IMR-90 (cell line): ENCODE measurements around the gene RAB40C. TPM values are rescaled to one million over a fixed set of nuclear protein-coding genes. Genes with fewer than 3 reads are reported as not detected.

Experiments
- ATAC-seq: fragments of 200-7000 bp; cut with Tn5 transposase; 2 replicates; pipeline ENCODE4 v1.9.1; 2020; ENCODE audit warnings: low read depth, mild to moderate bottlenecking, moderate library complexity
- BruUV-seq: library from RNA; stranded (reverse); fragments of 400-500 nt; replicated peaks from 2 replicates; lab custom pipeline; 2021; lab: Mats Ljungman, UMichigan
- CTCF ChIA-PET: fragments of 300-600 bp; formaldehyde crosslinking; extraction: SDS; loops from one replicate; lab custom pipeline; 2021; ENCODE audit warnings: antibody characterized with exemption; lab: Yijun Ruan, JAX
- POLR2A ChIA-PET: fragments of 300-600 bp; sonication (Branson Sonifier 250); formaldehyde crosslinking; loops from one replicate; lab custom pipeline; 2022; ENCODE audit warnings: antibody characterized with exemption; ENCODE audit not compliant: unreplicated experiment; lab: Charles Lee
- DNase-seq: peaks from one replicate; pipeline ENCODE4 v3.0.0; 2013
- H2AFZ ChIP-seq: replicated peaks from 2 replicates; pipeline ENCODE3; 2013; ENCODE audit warnings: low read length, mild to moderate bottlenecking; ENCODE audit not compliant: poor library complexity
- H2AK5ac ChIP-seq: 2 replicates; pipeline ENCODE4 v1.6.1; 2013; ENCODE audit warnings: low read depth, low read length, inconsistent platforms
- H2AK9ac ChIP-seq: replicated peaks from 2 replicates; pipeline ENCODE3; 2013; ENCODE audit warnings: mild to moderate bottlenecking, low read depth, low read length, moderate library complexity; ENCODE audit not compliant: poor library complexity
- H2BK120ac ChIP-seq: 2 replicates; pipeline ENCODE4 v1.6.1; 2013; ENCODE audit warnings: low read depth, low read length, inconsistent platforms
- H2BK15ac ChIP-seq: 3 replicates; pipeline ENCODE4 v1.6.1; 2013; ENCODE audit warnings: low read depth, low read length, inconsistent platforms
- H2BK20ac ChIP-seq: 2 replicates; pipeline ENCODE4 v1.6.1; 2013; ENCODE audit warnings: low read depth, mild to moderate bottlenecking, inconsistent platforms, low read length, moderate library complexity
- H2BK5ac ChIP-seq: 2 replicates; pipeline ENCODE4 v1.6.1; 2013; ENCODE audit warnings: mild to moderate bottlenecking, low read depth, low read length, inconsistent platforms; ENCODE audit not compliant: poor library complexity, severe bottlenecking
- H3K14ac ChIP-seq: replicated peaks from 2 replicates; pipeline ENCODE4 v1.6.1; 2013; ENCODE audit warnings: low read depth, low read length, inconsistent platforms
- H3K18ac ChIP-seq: 2 replicates; pipeline ENCODE4 v1.6.1; 2013; ENCODE audit warnings: low read depth, low read length, control low read depth
- H3K23ac ChIP-seq: 2 replicates; pipeline ENCODE4 v1.6.1; 2013; ENCODE audit warnings: low read depth, low read length, inconsistent platforms
- H3K27ac ChIP-seq: 2 replicates; pipeline ENCODE4 v1.5.1; 2013; ENCODE audit warnings: mild to moderate bottlenecking, control low read depth, low read length; ENCODE audit not compliant: insufficient read depth
- H3K27me3 ChIP-seq: 2 replicates; pipeline ENCODE4 v1.6.1; 2013; ENCODE audit warnings: low read length; ENCODE audit not compliant: control insufficient read depth, insufficient read depth
- H3K36me3 ChIP-seq: 2 replicates; pipeline ENCODE4 v1.6.1; 2013; ENCODE audit warnings: low read length, mixed read lengths; ENCODE audit not compliant: control insufficient read depth, insufficient read depth
- H3K4ac ChIP-seq: 2 replicates; pipeline ENCODE4 v1.6.1; 2013; ENCODE audit warnings: low read depth, low read length, inconsistent platforms
- H3K4me1 ChIP-seq: 2 replicates; pipeline ENCODE4 v1.6.1; 2013; ENCODE audit warnings: low read length, mixed read lengths; ENCODE audit not compliant: control insufficient read depth, insufficient read depth
- H3K4me2 ChIP-seq: 2 replicates; pipeline ENCODE4 v1.6.1; 2013; ENCODE audit warnings: low read depth, mild to moderate bottlenecking, control low read depth, low read length, moderate library complexity
- H3K4me3 ChIP-seq: 2 replicates; pipeline ENCODE4 v1.5.1; 2013; ENCODE audit warnings: low read depth, mild to moderate bottlenecking, control low read depth, low read length, moderate library complexity; ENCODE audit not compliant: insufficient read depth
- H3K56ac ChIP-seq: 2 replicates; pipeline ENCODE4 v1.6.1; 2013; ENCODE audit warnings: low read length, inconsistent platforms; ENCODE audit not compliant: insufficient read depth; ENCODE audit errors: extremely low read depth
- H3K79me1 ChIP-seq, 2 experiments: 2 replicates each; pipeline ENCODE4 v1.6.1; 2013; ENCODE audit warnings: low read length in 2 of 2, inconsistent platforms in 1 of 2, low read depth in 1 of 2
- H3K9ac ChIP-seq: 2 replicates; pipeline ENCODE4 v1.6.1; 2013; ENCODE audit warnings: low read depth, low read length, control low read depth
- H3K9me1 ChIP-seq: 2 replicates; pipeline ENCODE4 v1.6.1; 2013; ENCODE audit warnings: low read length, inconsistent platforms; ENCODE audit not compliant: insufficient read depth
- H3K9me3 ChIP-seq: 2 replicates; pipeline ENCODE4 v1.6.1; 2013; ENCODE audit warnings: low read length; ENCODE audit not compliant: control insufficient read depth, insufficient read depth
- H4K20me1 ChIP-seq: 2 replicates; pipeline ENCODE4 v1.6.1; 2013; ENCODE audit warnings: low read length, inconsistent platforms; ENCODE audit not compliant: insufficient read depth
- H4K5ac ChIP-seq: 2 replicates; pipeline ENCODE4 v1.6.1; 2013; ENCODE audit warnings: mild to moderate bottlenecking, low read depth, low read length, control low read depth
- H4K8ac ChIP-seq, 2 experiments: 2 replicates each; pipeline ENCODE4 v1.6.1; 2013; ENCODE audit warnings: low read depth in 2 of 2, low read length in 2 of 2, control low read depth in 1 of 2, inconsistent platforms in 1 of 2
- H4K91ac ChIP-seq: 2 replicates; pipeline ENCODE4 v1.6.1; 2013; ENCODE audit warnings: low read depth, low read length, inconsistent platforms; ENCODE audit not compliant: insufficient read depth
- CHD1 ChIP-seq: IDR thresholded peaks from 2 replicates; pipeline ENCODE4 v1.6.1; 2012; ENCODE audit warnings: low read depth, low read length, improper control_type of control experiment
- ELK1 ChIP-seq: fragments of 150-350 bp; IDR thresholded peaks from 2 replicates; pipeline ENCODE4 v1.6.1; 2016; ENCODE audit warnings: low read depth, mild to moderate bottlenecking, low read length, moderate library complexity, borderline replicate concordance
- FOS ChIP-seq: fragments of 150-350 bp; IDR thresholded peaks from 2 replicates; pipeline ENCODE4 v1.6.1; 2016; ENCODE audit warnings: low read depth, low read length
- MAFK ChIP-seq: IDR thresholded peaks from 2 replicates; pipeline ENCODE4 v1.6.1; 2012; ENCODE audit warnings: low read depth, low read length, improper control_type of control experiment
- MAZ ChIP-seq: IDR thresholded peaks from 2 replicates; pipeline ENCODE4 v1.6.1; 2012; ENCODE audit warnings: low read depth, mild to moderate bottlenecking, low read length, improper control_type of control experiment, moderate library complexity, borderline replicate concordance
- MXI1 ChIP-seq: IDR thresholded peaks from 2 replicates; pipeline ENCODE4 v1.6.1; 2012; ENCODE audit warnings: low read depth, mild to moderate bottlenecking, low read length, moderate library complexity, borderline replicate concordance
- NFE2L2 ChIP-seq: fragments of 150-350 bp; IDR thresholded peaks from 2 replicates; pipeline ENCODE4 v1.6.1; 2016; ENCODE audit warnings: low read depth, mild to moderate bottlenecking, low read length
- POLR2A ChIP-seq: IDR thresholded peaks from 2 replicates; pipeline ENCODE4 v1.6.1; 2012; ENCODE audit warnings: mild to moderate bottlenecking, low read depth, low read length
- RAD21 ChIP-seq: IDR thresholded peaks from 2 replicates; pipeline ENCODE4 v1.6.1; 2012; ENCODE audit warnings: low read length, improper control_type of control experiment
- RCOR1 ChIP-seq: IDR thresholded peaks from 2 replicates; pipeline ENCODE4 v1.6.1; 2012; ENCODE audit warnings: mild to moderate bottlenecking, low read length, improper control_type of control experiment; ENCODE audit not compliant: insufficient replicate concordance
- SMC3 ChIP-seq: fragments of 150-350 bp; IDR thresholded peaks from 2 replicates; pipeline ENCODE4 v1.6.1; 2016; ENCODE audit warnings: low read depth, mild to moderate bottlenecking, antibody characterized with exemption, low read length, moderate library complexity
- USF2 ChIP-seq: fragments of 150-350 bp; IDR thresholded peaks from 2 replicates; pipeline ENCODE4 v1.6.1; 2017; ENCODE audit warnings: mild to moderate bottlenecking, antibody characterized with exemption, low read length, low read depth
- WGBS, 2 experiments: methylation state at CpG; one replicate each; pipeline versions ENCODE4 v1.1.5 to v1.1.7; 2013; ENCODE audit warnings: missing lambda C conversion rate in 2 of 2; ENCODE audit not compliant: insufficient read length in 1 of 2; ENCODE audit errors: extremely low coverage in 2 of 2; 5-methylcytosine and 5-hydroxymethylcytosine counted together
- dilution Hi-C: fragments of 300-500 bp; cut with HindIII; formaldehyde crosslinking; loops from one replicate; pipeline ENCODE4 v1.14.3; 2018; ENCODE audit warnings: low sequenced_read_pairs; ENCODE audit not compliant: unreplicated experiment
- in situ Hi-C: fragments of 300-500 bp; cut with MboI; formaldehyde crosslinking; loops from 3 replicates; pipeline ENCODE4 v1.14.3; 2019; ENCODE audit warnings: low sequenced_read_pairs, inconsistent platforms, mixed read lengths
- intact Hi-C: fragments of 100-400 bp; cut with micrococcal nuclease; formaldehyde crosslinking; loops from 2 replicates; pipeline ENCODE4 v1.10.0; 2022
- polyA plus RNA-seq, 3 experiments: library from polyadenylated mRNA; depleted of rRNA; stranded (reverse); fragments of >200 nt; gene quantifications; 2 replicates each; pipeline ENCODE4 v1.2.3, GENCODE V29; 2012; ENCODE audit warnings: low replicate concordance in 1 of 3
- total RNA-seq: library from RNA; depleted of rRNA; stranded (reverse); fragments of >200 nt; gene quantifications from 2 replicates; pipeline ENCODE4 v1.2.3, GENCODE V29; 2012
- TF ChIP-seq, protein P1 (sequence below): conservative IDR thresholded peaks from 2 replicates; pipeline ENCODE4 v1.5.1; 2012; ENCODE audit warnings: mild to moderate bottlenecking, low read depth, low read length, improper control_type of control experiment

The RAB40C gene
- total and polyA plus RNA-seq, 2 of the 4 experiments (the other 2 are of a cell fraction) = 6.8 to 13.7 TPM

- Histone ChIP-seq H4K91ac (peak overlapping the region; percentile 97), H3K4ac (peak overlapping the region; percentile 99), H2AK5ac (peak overlapping the region; percentile 90), H2AK9ac (peak overlapping the region; percentile 100), H3K4me2 (peak overlapping the region; percentile 54), H3K27me3 (no peaks in the 10 kb centered on the region), H2BK20ac (peak overlapping the region; percentile 94; the same call in 1 of the 2 replicates), H3K27ac (peak overlapping the region; percentile 92), H3K23ac (peak overlapping the region; percentile 88), H3K4me1 (peaks cover 18% of the 10 kb centered on the region), H3K79me1 (peaks cover 20 to 66% of the 10 kb centered on the region in 2 experiments; a peak in 3 of 4 replicates), H3K18ac (peak overlapping the region; percentile 71), H2BK120ac (peak overlapping the region; percentile 99), H3K9me3 (no peaks in the 10 kb centered on the region), H4K5ac (peak overlapping the region; percentile 67), H4K20me1 (peaks cover 41% of the 10 kb centered on the region), H3K14ac (peak overlapping the region; percentile 99), H4K8ac (peak overlapping the region; percentile 37 to 100), H3K9me1 (peaks cover 17% of the 10 kb centered on the region; the same call in 1 of the 2 replicates), H3K9ac (peak overlapping the region; percentile 84), H2AFZ (peak overlapping the region; percentile 100), H2BK5ac (peak overlapping the region; percentile 95), H2BK15ac (peak overlapping the region; percentile 94; the same call in 1 of the 3 replicates), H3K4me3 (peak overlapping the region; percentile 68), H3K56ac (peak overlapping the region; percentile 89), H3K36me3 (0 out of 2 replicates have a peak, but pooled peaks cover 2% of the 10 kb centered on the region)
- WGBS, 2 experiments = 1% methylated on average over 52 of the region's 107 CpGs; no CpG with 5 or more reads in 1 of the 2 experiments
- intact Hi-C loops = loop anchor here (2.0 kb wide), 2 partner anchors 48 to 192 kb away; partner anchors contain the start of genes METTL26 and NME4
- in situ Hi-C loops = no loop called here
- ChIA-PET CTCF (no interaction called here), POLR2A (no interaction called here)
- peak; percentile 84 for ATAC-seq
- no TSS peak for BruUV-seq
- peak; percentile 92 for DNase-seq
- dilution Hi-C loops = no loop called here
- peak; percentile 85 for TF ChIP-seq USF2
- TF ChIP-seq MAZ = no peak
- no peak for TF ChIP-seq SMC3
- 0 out of 2 replicates have a peak, but pooled peaks have one; percentile 4 for TF ChIP-seq NFE2L2
- no peak for TF ChIP-seq ELK1
- TF ChIP-seq MXI1 = peak; percentile 62; the same call in 1 of the 2 replicates
- no peak for TF ChIP-seq RAD21
- TF ChIP-seq RCOR1 = no peak
- no peak for TF ChIP-seq MAFK
- no peak; the same call in 1 of the 2 replicates for TF ChIP-seq CHD1
- TF ChIP-seq POLR2A = peak; percentile 70; the same call in 1 of the 2 replicates
- TF ChIP-seq, protein P1, sequence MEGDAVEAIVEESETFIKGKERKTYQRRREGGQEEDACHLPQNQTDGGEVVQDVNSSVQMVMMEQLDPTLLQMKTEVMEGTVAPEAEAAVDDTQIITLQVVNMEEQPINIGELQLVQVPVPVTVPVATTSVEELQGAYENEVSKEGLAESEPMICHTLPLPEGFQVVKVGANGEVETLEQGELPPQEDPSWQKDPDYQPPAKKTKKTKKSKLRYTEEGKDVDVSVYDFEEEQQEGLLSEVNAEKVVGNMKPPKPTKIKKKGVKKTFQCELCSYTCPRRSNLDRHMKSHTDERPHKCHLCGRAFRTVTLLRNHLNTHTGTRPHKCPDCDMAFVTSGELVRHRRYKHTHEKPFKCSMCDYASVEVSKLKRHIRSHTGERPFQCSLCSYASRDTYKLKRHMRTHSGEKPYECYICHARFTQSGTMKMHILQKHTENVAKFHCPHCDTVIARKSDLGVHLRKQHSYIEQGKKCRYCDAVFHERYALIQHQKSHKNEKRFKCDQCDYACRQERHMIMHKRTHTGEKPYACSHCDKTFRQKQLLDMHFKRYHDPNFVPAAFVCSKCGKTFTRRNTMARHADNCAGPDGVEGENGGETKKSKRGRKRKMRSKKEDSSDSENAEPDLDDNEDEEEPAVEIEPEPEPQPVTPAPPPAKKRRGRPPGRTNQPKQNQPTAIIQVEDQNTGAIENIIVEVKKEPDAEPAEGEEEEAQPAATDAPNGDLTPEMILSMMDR = no peak
- no peak for TF ChIP-seq FOS
Observed at GRCh38 chr16:588889-589657, 793 bp upstream of the RAB40C start.
